Measurements from ENCODE around the gene LRRC4C. TPM values are rescaled to one million over a fixed set of nuclear protein-coding genes. Genes with fewer than 3 reads are reported as not detected.

Gene LRRC4C
- total and polyA plus RNA-seq, 10 of the 15 experiments (the other 5 are each of a cell fraction or from before 2014, with no cell fraction given): 1.5 TPM; not detected in 9

GRCh38 chr11:40291329-40291728, 1168.1 kb downstream of the LRRC4C start:
- H3K27ac ChIP-seq (ENCODE audit: control insufficient read depth, insufficient read depth): no peak overlapping the region
- POLR2A ChIA-PET: no interaction called here
- no peaks in the 10 kb centered on the region for H3K79me2 ChIP-seq (ENCODE audit: control insufficient read depth, insufficient read depth, low read length)
- no peaks in the 10 kb centered on the region for H3K4me1 ChIP-seq (ENCODE audit: control insufficient read depth, insufficient read depth, low read length)
- RAD21 ChIA-PET (ENCODE audit: unreplicated experiment): no interaction called here
- no peak for FAIRE-seq
- WGBS (ENCODE audit: insufficient coverage, insufficient replicate concordance, low lambda C conversion rate, missing lambda C conversion rate): 16% methylated on average over 3 of the region's 3 CpGs
- no peaks in the 10 kb centered on the region for H4K20me1 ChIP-seq (ENCODE audit: control insufficient read depth, insufficient read depth)
- intact Hi-C loops (cut with micrococcal nuclease; ENCODE audit: unreplicated experiment): loop anchor here (5.0 kb wide), 1 partner anchor 104 kb away; no protein-coding TSS in a partner anchor
- no peak overlapping the region for H3K9ac ChIP-seq (ENCODE audit: control insufficient read depth, insufficient read depth, low read length)
- no peak for DNase-seq (ENCODE audit: low read depth, low spot score)
- CTCF ChIA-PET: no interaction called here
- SMC1A ChIA-PET (ENCODE audit: uncharacterized antibody, unreplicated experiment): interaction anchor here (1.1 kb wide), 1 partner anchor 10 kb away, joined by 3 read pairs; no protein-coding TSS in a partner anchor
- no TSS peak for BruUV-seq (replicated peaks)
- H3K4me2 ChIP-seq (ENCODE audit: control insufficient read depth, insufficient read depth): no peak overlapping the region
- no peak overlapping the region for H3K4me3 ChIP-seq
- no peaks in the 10 kb centered on the region; a peak in 1 of 4 replicates for H3K27me3 ChIP-seq (replicated peaks in 1 of 2; ENCODE audit: control insufficient read depth in 2 of 2, insufficient read depth in 2 of 2, low read length in 1 of 2)
- no peak for ATAC-seq
- no peaks in the 10 kb centered on the region for H3K36me3 ChIP-seq (ENCODE audit: control insufficient read depth in 2 of 2, insufficient read depth in 2 of 2, low read length in 1 of 2)
- in situ Hi-C loops (cut with MboI): no loop called here
- no peaks in the 10 kb centered on the region for H3K9me3 ChIP-seq (replicated peaks; ENCODE audit: control insufficient read depth, insufficient read depth, low read length)
- no peak overlapping the region for H2AFZ ChIP-seq (ENCODE audit: control insufficient read depth, low read depth, low read length)
- TF ChIP-seq NRF1 (conservative IDR thresholded peaks at IDR 0.05; ENCODE audit: low read depth, low read length): no peak
- TF ChIP-seq RFX5 (IDR thresholded peaks at IDR 0.05; ENCODE audit: low read depth, low read length): no peak
- no peak for TF ChIP-seq EED (IDR thresholded peaks at IDR 0.05; ENCODE audit: low read depth)
- no peak for TF ChIP-seq CUX1 (IDR thresholded peaks at IDR 0.05; ENCODE audit: insufficient replicate concordance, low read depth, low read length)
- no peak for TF ChIP-seq NFIC (IDR thresholded peaks at IDR 0.05; ENCODE audit: low read depth, low read length)
- TF ChIP-seq NR2C1 (IDR thresholded peaks at IDR 0.05): no peak
- TF ChIP-seq CTCF (IDR thresholded peaks at IDR 0.05 in 2 of 3, conservative IDR thresholded peaks at IDR 0.05 in 1 of 3; ENCODE audit: control insufficient read depth in 2 of 3, extremely low read depth in 1 of 3, insufficient read depth in 1 of 3, low read depth in 3 of 3, low read length in 3 of 3): no peak
- TF ChIP-seq WRNIP1 (IDR thresholded peaks at IDR 0.05; ENCODE audit: borderline replicate concordance, low read depth, low read length): no peak
- TF ChIP-seq IRF3 (IDR thresholded peaks at IDR 0.05): no peak
- no peak for TF ChIP-seq ZSCAN29 (IDR thresholded peaks at IDR 0.05)
- no peak for TF ChIP-seq ZBTB40 (IDR thresholded peaks at IDR 0.05; ENCODE audit: borderline replicate concordance)
